RWPE2 (cell line): ENCODE data around the gene OR6A2.

Experiments used
- ATAC-seq: fragments of 200-7000 bp; cut with Tn5 transposase; 3 replicates; pipeline ENCODE4 v1.9.1; 2021; ENCODE audit warnings: low read depth
- DNase-seq: peaks from one replicate; pipeline ENCODE4 v3.0.0-alpha.2; 2020; ENCODE audit warnings: low spot score
- H3K27ac ChIP-seq: fragments of 450-650 bp; 2 replicates; pipeline ENCODE4 v1.5.1; 2017; ENCODE audit warnings: mild to moderate bottlenecking; ENCODE audit not compliant: poor library complexity, severe bottlenecking
- H3K27me3 ChIP-seq: fragments of 250-450 bp; sonication (Bioruptor Pico); 2 replicates; pipeline ENCODE4 v1.5.1; 2021; ENCODE audit warnings: mild to moderate bottlenecking, moderate library complexity; ENCODE audit not compliant: insufficient read depth, poor library complexity, severe bottlenecking
- H3K36me3 ChIP-seq: fragments of 250-450 bp; sonication (Bioruptor Pico); 2 replicates; pipeline ENCODE4 v1.5.1; 2020; ENCODE audit warnings: low read depth, mild to moderate bottlenecking, moderate library complexity
- H3K4me1 ChIP-seq: fragments of 250-450 bp; sonication (Bioruptor Pico); 2 replicates; pipeline ENCODE4 v1.5.1; 2021; ENCODE audit warnings: mild to moderate bottlenecking, moderate library complexity; ENCODE audit not compliant: insufficient read depth, poor library complexity, severe bottlenecking
- H3K4me3 ChIP-seq: fragments of 250-450 bp; sonication (Bioruptor Pico); 2 replicates; pipeline ENCODE4 v1.5.1; 2021; ENCODE audit warnings: mild to moderate bottlenecking, moderate library complexity; ENCODE audit not compliant: severe bottlenecking
- H3K9me3 ChIP-seq: fragments of 250-450 bp; sonication (Bioruptor Pico); 2 replicates; pipeline ENCODE4 v1.5.1; 2021; ENCODE audit warnings: mild to moderate bottlenecking, moderate library complexity; ENCODE audit not compliant: severe bottlenecking
- TF ChIP-seq, protein P1 (sequence below): fragments of 450-650 bp; IDR thresholded peaks from one replicate; pipeline ENCODE4 v1.5.1; 2017; ENCODE audit warnings: mild to moderate bottlenecking, moderate library complexity; ENCODE audit not compliant: poor library complexity, severe bottlenecking

The OR6A2 gene

DNA sequence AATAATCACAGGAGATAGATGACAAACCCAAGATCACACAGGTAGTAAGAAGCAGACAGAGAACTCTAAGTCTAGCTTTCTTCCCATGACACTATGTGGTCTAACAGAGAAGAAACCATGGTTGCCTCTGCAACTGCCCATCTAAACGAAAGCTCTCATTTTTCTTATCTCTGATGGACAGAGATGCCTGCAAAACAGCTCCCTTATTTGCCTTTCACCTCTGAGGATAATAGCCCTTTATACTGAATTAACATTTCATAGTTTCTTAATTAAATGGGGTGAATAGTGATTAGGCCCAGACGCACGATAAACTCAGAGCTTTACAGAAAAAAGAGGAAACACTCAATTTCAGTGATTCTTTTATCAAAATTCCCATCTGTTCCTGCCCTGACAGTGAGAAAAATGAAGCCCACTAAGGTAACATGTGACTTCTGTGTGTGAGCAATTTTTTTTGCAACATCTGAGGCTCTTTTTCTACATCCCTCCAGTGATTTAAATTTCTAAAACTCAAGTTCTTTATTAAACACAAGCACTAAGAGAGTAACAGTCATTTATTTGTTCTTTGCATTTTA, 52.3 kb downstream of the OR6A2 start:
- TF ChIP-seq, protein P1, sequence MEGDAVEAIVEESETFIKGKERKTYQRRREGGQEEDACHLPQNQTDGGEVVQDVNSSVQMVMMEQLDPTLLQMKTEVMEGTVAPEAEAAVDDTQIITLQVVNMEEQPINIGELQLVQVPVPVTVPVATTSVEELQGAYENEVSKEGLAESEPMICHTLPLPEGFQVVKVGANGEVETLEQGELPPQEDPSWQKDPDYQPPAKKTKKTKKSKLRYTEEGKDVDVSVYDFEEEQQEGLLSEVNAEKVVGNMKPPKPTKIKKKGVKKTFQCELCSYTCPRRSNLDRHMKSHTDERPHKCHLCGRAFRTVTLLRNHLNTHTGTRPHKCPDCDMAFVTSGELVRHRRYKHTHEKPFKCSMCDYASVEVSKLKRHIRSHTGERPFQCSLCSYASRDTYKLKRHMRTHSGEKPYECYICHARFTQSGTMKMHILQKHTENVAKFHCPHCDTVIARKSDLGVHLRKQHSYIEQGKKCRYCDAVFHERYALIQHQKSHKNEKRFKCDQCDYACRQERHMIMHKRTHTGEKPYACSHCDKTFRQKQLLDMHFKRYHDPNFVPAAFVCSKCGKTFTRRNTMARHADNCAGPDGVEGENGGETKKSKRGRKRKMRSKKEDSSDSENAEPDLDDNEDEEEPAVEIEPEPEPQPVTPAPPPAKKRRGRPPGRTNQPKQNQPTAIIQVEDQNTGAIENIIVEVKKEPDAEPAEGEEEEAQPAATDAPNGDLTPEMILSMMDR: no peak
- no peaks in the 10 kb centered on the region for H3K9me3 ChIP-seq
- no peak for ATAC-seq
- no peaks in the 10 kb centered on the region for H3K4me1 ChIP-seq
- no peak for DNase-seq
- H3K4me3 ChIP-seq: no peak overlapping the region
- H3K27me3 ChIP-seq: peaks cover 23% of the 10 kb centered on the region
- no peaks in the 10 kb centered on the region for H3K36me3 ChIP-seq
- H3K27ac ChIP-seq: no peak overlapping the region

DNA sequence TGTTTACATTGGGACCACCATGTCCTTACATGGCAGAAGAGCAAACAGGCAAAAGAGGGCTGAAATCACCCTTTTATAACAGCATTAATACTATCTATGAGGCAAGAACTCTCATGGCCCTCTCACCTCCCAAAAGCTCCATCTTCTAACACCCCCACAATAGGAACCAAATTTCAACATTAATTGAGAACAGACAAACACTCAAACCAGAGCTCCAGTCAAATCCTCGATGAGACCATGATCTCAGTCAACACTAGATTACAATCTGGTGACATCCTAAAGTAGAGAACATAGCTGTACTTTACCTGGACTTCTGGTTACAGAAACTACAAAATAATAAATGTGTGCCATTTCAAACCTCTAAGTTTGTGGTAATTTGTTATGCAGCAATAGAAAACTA, 52.9 kb downstream of the OR6A2 start:
- ATAC-seq: no peak

DNA sequence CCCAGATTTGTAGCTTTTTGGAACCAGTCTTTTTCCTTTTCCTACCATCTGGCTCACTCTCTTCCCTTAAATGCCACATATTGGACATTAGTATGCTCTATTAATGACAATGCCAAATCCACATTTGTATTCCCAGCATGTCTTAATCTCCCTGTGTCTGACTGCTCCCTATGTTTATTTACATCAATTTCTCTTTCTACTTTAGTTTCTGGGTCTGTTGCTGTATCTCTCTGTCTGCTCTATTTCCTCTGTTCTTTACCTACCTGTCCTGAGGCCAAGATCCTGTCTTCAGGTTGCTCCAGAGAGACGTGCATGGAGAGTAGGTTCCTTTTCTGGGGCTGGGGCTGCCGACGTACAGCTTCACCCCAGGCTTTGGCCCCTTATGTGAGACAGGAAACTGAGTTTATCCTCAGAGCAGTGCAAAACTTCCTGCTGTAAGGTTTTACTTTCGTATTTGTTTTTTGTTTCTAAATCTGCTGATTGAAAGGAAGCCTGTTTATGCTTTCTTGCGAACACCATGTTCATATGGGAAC, 53.3 kb downstream of the OR6A2 start:
- Histone ChIP-seq H3K4me1 (no peaks in the 10 kb centered on the region), H3K27me3 (peaks cover 27% of the 10 kb centered on the region), H3K27ac (no peak overlapping the region), H3K4me3 (no peak overlapping the region), H3K36me3 (no peaks in the 10 kb centered on the region), H3K9me3 (no peaks in the 10 kb centered on the region)
- DNase-seq: no peak
- no peak for ATAC-seq
- TF ChIP-seq, protein P1: no peak

More for the DNA sequence above, 52.9 kb downstream of the OR6A2 start:
- no peak overlapping the region for H3K27ac ChIP-seq
- DNase-seq: no peak
- TF ChIP-seq, protein P1: no peak
- H3K4me3 ChIP-seq: no peak overlapping the region
- no peaks in the 10 kb centered on the region for H3K4me1 ChIP-seq
- H3K27me3 ChIP-seq: peaks cover 26% of the 10 kb centered on the region
- H3K36me3 ChIP-seq: no peaks in the 10 kb centered on the region
- no peaks in the 10 kb centered on the region for H3K9me3 ChIP-seq

DNA sequence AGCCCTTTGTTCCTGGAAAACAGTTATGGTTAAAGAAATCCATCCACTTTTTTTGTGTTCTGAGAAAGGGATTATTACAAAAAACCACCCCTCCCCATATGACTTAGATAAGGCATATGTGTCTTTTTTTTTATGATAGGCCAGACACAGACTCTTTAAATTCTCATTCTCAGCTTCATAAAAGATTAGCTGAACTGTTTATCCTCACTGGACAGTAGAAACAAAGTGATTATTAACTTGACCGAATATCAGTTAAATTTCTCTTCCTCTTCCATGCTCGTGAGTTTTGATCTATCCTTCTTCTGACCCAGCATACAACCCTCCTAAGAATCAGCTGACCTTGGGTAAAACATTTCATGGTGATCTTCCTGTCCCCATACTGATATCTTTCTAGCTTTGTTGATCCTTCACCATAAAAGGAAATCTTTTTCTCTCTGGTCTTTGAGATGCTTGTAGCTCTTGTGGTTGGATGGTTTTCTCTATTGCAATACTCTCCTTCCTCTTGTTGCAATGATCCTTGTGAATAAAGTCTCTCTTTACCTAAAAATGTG, 53.9 kb downstream of the OR6A2 start:
- Histone ChIP-seq H3K27ac (no peak overlapping the region), H3K36me3 (no peaks in the 10 kb centered on the region), H3K4me1 (no peaks in the 10 kb centered on the region), H3K4me3 (no peak overlapping the region), H3K9me3 (no peaks in the 10 kb centered on the region), H3K27me3 (peaks cover 27% of the 10 kb centered on the region)
- ATAC-seq: no peak
- no peak for DNase-seq
- TF ChIP-seq, protein P1: no peak

DNA sequence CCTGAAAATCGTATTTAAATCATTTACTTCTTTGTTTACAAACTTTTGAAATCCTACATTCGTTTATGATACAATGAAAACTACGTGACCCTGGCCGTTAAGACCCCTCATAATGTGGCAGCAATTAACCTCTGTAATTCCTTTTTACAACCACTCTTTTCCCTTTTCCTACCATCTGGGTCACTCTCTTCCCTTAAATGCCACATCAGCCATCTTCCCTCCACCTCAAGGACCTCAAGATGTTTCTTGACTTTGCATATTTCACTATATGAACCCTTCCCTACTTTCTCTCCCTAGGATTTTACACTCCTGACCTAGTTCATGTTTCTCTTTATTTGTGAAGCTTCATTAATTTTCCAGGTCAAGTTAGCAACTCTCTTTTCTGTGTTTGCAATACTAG, 54.5 kb downstream of the OR6A2 start:
- no peak overlapping the region for H3K27ac ChIP-seq
- H3K36me3 ChIP-seq: no peaks in the 10 kb centered on the region
- DNase-seq (no peak), ATAC-seq (no peak)
- H3K27me3 ChIP-seq: peaks cover 27% of the 10 kb centered on the region
- no peaks in the 10 kb centered on the region for H3K9me3 ChIP-seq
- no peaks in the 10 kb centered on the region for H3K4me1 ChIP-seq
- no peak overlapping the region for H3K4me3 ChIP-seq
- TF ChIP-seq, protein P1: no peak
